ENCODE data around the gene IL10RB.

- TF ChIP-seq, protein P1, sequence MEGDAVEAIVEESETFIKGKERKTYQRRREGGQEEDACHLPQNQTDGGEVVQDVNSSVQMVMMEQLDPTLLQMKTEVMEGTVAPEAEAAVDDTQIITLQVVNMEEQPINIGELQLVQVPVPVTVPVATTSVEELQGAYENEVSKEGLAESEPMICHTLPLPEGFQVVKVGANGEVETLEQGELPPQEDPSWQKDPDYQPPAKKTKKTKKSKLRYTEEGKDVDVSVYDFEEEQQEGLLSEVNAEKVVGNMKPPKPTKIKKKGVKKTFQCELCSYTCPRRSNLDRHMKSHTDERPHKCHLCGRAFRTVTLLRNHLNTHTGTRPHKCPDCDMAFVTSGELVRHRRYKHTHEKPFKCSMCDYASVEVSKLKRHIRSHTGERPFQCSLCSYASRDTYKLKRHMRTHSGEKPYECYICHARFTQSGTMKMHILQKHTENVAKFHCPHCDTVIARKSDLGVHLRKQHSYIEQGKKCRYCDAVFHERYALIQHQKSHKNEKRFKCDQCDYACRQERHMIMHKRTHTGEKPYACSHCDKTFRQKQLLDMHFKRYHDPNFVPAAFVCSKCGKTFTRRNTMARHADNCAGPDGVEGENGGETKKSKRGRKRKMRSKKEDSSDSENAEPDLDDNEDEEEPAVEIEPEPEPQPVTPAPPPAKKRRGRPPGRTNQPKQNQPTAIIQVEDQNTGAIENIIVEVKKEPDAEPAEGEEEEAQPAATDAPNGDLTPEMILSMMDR (IDR thresholded peaks at IDR 0.05) = no peak
- TF ChIP-seq POLR2A (IDR thresholded peaks at IDR 0.05) = no peak
Measured at GRCh38 chr21:33345751-33346238, 79.6 kb downstream of the IL10RB start.

Data from esophagus squamous epithelium (tissue), 4 donors.